Fibroblast of skin of right quadriceps (primary cell): ENCODE data around the gene CXCL1.

Experiments used
- DNase-seq: peaks from one replicate; pipeline ENCODE4 v3.0.0-alpha.2; 2013

CXCL1 gene

DNA sequence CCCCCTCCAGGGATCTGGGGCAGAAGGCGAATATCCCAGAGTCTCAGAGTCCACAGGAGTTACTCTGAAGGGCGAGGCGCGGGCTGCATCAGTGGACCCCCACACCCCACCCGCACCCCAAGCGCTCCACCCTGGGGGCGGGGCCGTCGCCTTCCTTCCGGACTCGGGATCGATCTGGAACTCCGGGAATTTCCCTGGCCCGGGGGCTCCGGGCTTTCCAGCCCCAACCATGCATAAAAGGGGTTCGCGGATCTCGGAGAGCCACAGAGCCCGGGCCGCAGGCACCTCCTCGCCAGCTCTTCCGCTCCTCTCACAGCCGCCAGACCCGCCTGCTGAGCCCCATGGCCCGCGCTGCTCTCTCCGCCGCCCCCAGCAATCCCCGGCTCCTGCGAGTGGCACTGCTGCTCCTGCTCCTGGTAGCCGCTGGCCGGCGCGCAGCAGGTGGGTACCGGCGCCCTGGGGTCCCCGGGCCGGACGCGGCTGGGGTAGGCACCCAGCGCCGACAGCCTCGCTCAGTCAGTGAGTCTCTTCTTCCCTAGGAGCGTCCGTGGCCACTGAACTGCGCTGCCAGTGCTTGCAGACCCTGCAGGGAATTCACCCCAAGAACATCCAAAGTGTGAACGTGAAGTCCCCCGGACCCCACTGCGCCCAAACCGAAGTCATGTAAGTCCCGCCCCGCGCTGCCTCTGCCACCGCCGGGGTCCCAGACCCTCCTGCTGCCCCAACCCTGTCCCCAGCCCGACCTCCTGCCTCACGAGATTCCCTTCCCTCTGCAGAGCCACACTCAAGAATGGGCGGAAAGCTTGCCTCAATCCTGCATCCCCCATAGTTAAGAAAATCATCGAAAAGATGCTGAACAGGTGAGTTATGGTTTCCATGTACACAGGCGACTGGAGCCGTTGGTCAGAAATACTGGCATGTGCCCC is at the start of gene CXCL1:
TSS of gene CXCL1 (plus strand) at position 264 of the 926 bp plus-strand sequence. CDS start at position 342, 78 bp downstream.
- DNase-seq: peak; percentile 44

DNA sequence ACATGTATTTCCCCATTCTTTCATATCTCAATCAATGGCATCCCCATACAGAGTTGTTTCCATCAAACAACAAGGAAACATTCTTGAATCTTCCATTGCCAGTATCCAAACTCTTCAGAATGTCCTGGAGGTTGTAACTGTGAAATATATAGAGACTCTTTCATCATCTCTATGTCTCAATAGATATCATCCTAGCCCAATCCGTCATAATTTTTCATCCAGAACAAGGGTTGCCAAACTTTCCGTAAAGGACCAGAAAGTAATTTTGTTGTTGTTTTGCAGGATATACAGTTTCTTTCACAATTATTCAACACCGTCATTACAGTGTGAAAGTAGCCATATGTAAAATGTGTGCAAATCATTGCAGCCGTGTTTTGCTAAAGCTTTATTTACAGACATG is 47.9 kb upstream of the CXCL1 start:
- DNase-seq: no peak

DNA sequence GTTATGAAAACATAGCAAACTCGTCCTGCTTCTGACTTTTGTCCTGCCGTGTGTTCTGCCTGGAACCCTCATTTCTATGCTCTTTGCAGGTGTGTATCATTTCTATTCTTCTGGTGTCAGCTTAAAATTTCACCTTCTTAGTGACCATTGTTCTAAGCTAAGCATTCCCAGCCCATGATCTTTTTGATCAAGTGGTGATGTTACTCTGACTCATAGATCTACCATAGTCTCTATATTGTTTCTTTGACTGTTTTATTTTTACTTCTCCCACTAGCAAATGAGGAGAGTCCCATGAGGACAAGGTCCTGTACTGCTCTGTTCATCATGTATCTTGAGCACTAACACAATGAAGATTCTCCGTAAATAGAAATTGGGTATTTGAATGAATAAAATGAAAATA is 46.8 kb upstream of the CXCL1 start:
- no peak for DNase-seq

DNA sequence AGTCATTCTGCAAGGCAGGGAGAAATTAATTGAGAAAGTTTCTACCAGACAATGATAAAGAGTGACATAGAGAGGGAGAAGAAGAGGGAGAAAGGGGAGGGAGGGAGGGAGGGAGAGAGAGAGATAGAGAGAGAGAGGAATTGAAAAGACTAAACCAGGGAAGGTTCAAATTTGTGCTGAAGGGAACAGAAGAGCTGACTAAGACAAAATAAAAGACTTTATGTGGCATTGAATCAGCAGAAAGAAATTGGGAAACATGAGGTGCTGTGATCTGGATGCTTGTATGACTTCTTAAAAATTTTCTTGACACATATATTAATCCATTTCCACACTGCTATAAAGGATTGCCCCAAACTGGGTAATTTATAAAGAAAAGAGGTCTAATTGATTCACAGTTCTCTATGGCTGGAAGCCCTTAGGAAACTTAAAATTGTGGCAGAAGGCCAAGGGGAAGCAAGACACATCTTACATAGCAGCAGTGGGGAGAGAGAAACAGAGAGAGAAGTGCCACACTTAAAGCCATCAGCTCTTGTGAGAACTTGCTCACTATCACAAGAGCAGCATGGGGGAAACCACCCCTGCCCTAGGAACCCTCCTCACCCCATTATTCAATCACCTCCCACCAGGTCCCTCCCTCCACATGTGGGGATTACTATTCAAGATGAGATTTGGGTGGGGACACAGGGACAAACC is 46.2 kb upstream of the CXCL1 start:
- DNase-seq: no peak

DNA sequence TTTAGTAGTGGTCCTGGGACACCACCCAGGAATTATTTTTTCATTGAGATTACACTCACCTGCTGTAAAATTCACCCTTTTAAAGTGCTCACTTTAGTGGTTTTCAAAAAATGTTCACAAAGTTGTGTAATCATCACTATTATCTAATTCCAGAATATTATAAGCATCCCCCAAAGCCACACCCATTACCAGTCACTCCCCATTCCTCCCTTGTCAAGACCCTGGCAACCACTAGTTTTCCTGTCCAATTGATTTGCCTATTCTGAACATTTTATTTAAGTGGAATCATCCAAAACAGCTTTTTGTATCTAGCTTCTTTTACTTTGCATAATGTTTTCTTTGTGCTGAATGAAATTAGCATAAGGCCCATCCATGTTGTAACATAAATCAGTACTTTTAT is 45.4 kb upstream of the CXCL1 start:
- DNase-seq: no peak

DNA sequence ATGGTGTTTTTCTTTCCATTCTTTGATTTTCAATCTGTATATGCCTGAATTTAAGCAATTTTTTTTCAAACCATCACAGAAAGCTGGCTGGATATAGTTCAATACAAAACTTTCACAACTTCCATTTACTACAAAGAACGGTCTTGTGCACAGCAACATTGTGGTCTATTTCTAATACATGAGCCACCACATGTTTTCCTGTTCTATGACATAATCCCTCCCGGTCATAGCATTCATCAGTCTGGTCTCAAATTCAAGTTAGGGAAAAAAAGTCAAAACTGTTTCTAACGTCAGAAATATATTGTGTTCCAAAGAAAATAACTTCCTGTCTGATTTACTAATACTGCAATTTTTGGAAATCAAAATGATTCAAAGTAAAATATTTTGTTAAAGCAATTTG is 40.2 kb upstream of the CXCL1 start:
- DNase-seq: peak; percentile 44

DNA sequence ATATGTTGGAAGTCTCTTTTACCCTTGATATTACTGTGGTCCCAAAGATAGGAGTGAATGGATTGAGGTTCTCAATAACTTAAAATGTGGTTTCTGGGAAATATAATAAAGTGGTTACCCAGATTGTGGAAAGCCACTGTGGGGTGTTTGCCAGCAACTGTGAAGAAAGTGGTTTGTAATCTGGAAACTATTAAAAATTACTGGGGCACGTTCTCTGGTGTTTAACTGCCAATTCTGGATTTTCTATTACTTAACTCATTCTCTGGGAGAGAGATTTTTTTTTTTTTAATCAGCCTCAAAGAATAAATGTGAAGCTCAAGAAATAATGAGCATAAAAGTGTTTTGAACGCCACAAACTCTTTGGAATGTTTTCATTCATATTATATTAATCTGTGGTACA is 37.6 kb upstream of the CXCL1 start:
- DNase-seq: peak; percentile 78

DNA sequence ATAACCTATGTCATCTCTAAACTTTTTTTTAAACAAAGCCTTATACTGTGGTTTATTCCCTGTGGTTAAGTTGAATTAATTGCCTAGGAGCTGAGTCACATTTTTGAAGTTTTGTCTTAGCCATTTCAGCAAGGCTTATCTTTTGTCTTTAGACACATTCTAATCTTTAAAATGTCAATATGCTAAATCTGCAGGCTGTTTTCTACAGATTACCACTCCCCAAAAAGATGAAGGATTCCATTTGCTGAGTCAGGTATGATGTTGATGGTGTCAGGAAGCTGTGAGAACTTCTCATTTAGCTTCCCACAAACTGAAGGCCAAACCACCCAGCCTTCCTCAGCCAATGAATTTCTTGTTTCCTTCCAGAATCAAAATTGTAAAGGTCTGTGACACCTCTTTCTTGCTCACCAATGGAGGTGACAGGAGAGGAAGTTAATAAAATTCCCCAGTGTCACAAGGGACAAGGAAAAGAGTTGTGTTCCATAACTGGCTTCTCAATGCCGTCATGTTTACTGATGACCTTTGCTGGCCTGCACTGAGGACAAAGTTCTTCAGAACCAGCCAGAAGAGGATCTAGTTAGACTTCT is 36.4 kb upstream of the CXCL1 start:
- peak; percentile 84 for DNase-seq

DNA sequence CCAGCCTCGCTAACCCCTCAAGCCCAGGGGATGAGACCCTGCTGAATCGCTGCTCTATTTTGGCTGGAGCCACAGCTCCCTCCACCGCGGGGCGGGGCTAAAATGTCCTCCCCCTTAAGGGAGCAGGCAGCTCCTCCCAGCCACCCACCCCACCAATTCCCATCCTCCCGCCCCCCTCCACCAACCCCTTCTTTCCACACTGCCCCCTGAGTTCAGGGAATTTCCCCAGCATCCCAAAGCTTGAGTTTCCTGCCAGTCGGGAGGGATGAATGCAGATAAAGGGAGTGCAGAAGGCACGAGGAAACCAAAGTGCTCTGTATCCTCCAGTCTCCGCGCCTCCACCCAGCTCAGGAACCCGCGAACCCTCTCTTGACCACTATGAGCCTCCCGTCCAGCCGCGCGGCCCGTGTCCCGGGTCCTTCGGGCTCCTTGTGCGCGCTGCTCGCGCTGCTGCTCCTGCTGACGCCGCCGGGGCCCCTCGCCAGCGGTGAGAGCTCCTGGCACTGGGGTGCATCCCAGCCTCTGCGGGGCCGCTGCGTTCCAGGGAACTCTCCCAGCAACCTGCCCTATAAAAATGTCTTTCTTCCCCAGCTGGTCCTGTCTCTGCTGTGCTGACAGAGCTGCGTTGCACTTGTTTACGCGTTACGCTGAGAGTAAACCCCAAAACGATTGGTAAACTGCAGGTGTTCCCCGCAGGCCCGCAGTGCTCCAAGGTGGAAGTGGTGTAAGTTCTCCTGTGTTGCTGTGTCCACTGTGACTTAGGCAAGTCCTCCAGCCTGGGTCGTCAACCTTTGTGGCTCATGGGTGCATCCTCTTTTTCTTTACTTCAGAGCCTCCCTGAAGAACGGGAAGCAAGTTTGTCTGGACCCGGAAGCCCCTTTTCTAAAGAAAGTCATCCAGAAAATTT is 32.6 kb upstream of the CXCL1 start, which contains the start of gene CXCL6:
TSS of gene CXCL6 (plus strand) at position 306 of the 907 bp plus-strand sequence. CDS start at position 379, 73 bp downstream.
- peak; percentile 39 for DNase-seq

DNA sequence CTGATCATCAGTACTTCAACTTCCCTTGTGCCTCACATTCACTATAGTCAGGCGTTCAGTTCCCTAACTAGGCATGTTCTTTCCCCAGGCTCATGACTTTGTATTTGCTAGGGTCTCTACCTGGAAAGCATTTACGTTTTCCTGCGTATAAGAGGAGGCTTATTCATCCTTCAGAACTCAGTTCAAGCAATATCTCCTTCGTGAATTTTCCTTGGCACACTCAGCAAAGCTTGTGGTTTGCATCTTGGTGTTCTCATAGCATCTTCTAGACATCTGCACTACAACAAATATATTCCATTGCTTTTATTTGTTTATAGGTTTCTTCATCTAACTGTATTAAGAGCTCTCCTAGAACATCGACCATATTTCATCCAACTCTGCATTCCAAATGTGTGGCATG is 30.1 kb upstream of the CXCL1 start:
- DNase-seq: no peak

DNA sequence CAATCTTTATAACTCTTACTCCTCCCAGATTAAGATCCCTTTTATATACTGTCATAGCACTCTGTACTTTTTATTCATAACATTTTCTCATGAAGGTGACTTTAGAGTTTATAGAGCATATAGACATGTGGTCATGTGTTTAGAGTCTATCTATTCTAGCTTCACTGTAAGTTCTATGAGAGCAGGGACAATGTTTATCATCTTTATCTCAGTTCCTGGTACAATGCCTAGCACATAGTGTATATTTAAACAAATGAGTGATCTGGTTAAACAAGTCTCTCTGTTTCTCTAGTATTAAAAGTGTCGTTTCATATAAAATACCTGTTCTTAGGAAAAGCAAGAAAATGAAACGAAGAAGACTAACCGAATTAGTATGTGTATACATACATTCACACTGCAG is 29.5 kb upstream of the CXCL1 start:
- no peak for DNase-seq

DNA sequence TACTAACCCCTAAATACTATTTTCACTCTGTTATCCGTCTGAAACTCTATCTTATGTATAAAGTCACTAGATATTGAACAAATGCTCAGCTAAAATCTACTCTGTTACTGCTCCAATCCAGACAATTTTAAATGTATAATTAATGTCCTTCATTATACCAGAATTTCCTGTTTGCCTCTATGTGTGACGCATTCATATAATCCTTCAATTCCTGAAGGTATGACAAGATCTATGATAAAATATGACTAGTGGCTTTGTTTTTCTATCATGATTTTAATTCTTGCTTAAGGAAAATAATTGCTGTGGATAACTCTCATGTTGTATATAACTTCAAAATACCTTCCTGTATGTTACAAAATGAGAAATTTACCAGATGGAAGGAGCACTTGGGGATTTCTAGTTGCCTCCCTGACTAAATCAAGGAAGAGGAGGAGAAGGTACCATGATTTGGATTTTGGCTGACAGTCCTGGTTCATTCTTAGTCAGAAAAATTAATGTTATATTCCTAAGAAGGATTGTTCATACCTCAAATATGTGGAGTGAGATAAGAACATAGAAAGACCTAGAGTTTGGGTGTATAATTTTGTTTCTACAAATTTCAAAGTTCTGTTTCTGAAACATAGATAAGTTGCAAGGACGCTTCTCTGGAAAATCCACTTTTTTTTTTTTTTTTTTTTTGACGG is 27.8 kb upstream of the CXCL1 start:
- DNase-seq: peak; percentile 33

DNA sequence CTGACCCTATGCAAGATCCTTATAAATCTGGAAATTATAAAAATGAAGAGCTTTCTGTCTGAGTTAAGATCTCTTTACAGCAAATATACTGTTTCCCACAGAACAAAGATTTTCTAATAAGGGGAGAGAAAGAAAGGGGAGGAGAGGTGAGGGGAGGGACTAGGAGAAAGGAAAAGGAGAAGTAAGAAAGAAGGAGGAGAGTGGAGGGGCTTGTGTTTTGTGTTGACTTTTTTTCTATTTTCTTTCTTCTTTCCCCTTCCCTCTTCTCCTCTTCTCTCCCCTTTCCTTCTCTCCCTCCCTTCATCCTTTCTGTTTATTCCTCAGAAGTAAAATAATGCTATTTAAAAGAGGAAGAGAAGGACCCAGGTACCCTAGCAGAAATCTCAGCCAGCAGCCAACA is 26.5 kb upstream of the CXCL1 start:
- DNase-seq: no peak

DNA sequence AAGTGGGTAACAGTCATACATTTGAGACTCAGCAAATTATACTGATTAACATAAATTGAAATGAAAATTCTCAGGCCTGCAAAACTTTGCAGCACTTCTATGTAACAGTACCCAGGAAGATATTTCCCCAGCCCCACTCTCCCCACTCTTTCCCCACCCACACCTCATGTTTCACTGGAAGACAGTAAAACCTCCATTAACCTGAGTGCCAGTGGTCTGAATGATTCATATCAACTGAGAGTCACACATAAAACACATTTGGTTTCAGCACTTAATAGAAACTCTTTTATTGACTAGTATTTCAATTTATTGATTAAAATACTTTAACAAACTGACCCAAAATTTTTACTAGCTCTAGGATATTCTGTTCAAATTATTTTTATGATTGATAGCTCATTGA is 25.8 kb upstream of the CXCL1 start:
- no peak for DNase-seq

DNA sequence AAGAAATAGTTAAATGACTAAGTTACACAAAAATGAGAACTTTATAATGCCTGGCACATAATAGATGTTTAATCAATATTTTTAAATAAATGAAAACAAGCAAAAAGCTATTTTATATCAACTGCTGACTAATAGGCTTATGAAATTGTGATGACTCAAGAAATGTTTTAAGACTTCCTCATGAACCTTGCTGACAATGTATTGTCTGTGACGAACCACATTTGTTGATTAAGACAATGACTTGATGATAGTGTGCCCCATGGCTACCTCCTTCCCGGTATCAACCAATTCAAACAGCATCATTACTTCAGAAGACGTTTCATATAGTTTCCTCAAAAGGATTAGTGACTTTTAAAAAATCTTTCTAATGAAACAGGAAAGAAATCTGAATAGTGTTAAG is 24.8 kb upstream of the CXCL1 start:
- DNase-seq: peak; percentile 71

DNA sequence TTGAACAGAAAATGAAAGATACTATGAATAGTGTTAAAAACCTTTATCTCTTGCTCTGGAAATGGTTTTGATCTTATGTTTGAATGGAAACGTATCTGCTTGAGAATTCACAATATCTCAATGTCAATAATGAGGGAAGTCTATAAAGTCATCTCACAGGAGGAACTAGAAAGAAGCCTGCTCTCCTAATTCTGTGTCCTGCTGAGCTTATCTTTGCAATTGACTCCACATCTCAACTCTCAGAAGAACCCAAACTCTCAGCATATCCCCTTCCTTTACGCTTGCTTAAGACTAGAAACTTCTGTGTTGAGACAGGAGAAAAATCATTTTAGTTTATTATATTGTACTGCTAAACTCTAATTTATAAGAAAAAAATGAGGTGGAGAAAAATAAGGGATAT is 24.4 kb upstream of the CXCL1 start:
- DNase-seq: no peak

DNA sequence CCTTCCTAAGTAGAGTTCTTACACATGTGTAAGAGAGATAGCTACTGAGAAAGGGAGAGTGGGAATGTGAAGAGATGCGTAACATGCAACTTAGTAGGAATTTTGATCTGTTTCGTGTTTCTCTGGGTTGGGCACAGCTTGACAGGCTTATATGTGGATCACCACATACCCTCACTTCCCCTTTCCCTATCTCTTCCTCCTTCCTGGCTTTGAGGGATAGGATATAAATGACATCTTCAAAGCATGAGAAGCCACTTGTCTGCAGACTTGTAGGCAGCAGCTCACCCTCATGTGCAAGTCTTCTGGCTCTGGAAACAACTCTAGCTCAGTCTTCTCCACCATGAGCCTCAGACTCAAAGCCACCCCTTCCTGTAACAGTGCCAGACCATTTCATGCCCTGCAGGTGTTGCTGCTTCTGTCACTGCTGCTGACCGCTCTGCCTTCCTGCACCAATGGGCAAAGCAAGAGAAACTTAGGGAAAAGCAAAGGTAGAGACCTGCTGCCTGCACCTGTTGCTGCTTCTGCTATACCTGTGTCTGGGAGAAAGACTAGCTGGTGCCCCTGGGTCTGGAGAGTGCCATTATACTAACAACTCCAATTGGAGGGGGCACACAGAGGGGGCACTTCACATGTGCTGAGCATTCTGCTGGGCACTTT is 21.5 kb upstream of the CXCL1 start:
- DNase-seq: no peak

DNA sequence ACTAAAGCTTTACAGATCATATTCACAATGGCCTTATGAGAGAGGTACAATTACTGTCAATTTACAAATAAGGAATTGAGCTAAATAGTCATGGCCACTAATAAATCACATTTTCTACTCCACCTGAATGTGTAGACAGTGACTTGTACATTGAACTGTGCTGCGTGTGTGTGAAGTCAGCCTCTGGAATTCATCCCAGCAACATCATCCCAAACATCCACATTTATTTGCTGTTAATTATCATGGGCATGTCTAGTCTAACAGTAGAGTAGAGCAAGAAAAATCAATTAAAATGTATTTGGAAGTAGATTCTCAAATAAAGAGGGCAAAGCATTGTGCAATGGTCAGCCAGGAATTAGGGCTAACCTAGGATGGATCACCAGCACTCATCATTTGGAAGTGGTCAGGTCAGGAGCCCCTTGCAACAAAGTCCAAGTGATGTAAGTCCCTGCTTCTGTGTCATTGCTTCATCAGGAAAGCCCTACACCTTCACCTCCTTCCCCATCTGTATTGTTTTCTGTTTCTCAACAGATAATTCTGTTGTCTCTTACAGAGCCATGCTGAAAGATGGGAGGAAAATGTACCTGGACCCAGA is 20.9 kb upstream of the CXCL1 start:
- DNase-seq: no peak

DNA sequence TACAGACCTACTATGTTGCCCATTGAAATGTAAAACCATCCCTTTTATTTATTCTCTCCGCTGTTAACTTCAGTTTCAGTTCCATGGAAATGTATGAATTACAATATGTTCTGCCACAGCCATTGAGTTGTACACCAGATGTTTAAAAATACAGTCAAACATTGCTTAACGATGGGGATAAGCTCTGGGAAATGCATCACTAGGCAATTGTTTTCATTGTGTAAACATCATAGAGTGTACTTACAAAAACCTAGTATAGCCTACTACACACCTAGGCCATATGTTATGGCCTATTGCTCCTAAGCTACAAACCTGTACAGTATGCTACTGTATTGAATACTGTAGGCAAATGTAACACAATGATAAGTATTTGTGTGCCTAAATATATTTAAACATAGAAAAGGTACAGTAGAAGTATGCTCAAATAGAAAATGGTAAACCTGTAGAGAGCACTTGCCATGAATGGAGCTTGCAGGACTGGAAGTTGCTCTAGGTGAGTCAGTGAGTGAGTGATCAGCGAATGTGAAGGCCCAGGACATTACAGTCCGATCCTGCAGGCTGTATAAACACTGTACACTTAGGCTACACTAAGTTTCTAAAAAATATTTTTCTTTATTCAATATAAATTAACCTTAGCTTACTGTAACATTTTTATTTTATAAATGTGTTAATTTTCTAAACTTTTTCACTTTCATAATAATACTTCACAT is 18.8 kb upstream of the CXCL1 start:
- DNase-seq: no peak

DNA sequence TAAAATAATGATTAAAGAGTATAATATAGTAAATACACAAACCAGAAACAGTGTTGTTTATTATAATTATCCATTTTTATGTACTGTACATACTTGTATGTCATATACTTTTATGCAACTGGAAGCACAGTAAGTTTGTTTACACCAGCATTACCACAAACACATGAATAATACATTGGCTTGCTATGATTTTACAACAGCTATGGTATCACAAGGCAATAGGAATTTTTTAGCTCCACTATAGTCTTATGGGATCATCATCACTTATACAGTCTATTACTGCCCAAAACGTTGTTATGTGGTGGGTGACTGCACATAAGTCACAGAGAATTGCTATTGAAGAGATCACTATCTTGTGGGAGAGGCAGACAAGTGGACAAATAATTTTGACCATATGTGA is 17.9 kb upstream of the CXCL1 start:
- DNase-seq: no peak
